ENCODE data around the gene GSC2.

DNA sequence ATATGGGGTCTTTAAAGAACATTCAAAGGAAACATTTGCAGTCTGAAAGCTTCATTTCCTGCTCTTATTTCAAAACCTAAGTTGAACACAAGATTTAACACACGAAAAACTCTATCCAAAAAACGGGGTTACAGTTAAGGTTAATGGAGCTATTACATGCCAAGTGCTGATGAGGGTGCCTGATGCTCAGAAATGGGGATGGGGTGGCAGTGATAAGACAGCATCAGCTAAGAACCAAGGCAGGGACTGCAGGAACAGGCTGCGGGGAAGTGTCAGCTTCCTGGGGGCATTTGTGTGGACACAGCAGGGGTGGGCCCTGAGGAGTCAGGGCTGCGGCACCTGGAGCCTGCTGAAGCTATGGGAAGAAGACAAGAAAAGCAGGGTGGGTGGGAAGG is 40.0 kb downstream of the GSC2 start:
- TF ChIP-seq, protein P1, sequence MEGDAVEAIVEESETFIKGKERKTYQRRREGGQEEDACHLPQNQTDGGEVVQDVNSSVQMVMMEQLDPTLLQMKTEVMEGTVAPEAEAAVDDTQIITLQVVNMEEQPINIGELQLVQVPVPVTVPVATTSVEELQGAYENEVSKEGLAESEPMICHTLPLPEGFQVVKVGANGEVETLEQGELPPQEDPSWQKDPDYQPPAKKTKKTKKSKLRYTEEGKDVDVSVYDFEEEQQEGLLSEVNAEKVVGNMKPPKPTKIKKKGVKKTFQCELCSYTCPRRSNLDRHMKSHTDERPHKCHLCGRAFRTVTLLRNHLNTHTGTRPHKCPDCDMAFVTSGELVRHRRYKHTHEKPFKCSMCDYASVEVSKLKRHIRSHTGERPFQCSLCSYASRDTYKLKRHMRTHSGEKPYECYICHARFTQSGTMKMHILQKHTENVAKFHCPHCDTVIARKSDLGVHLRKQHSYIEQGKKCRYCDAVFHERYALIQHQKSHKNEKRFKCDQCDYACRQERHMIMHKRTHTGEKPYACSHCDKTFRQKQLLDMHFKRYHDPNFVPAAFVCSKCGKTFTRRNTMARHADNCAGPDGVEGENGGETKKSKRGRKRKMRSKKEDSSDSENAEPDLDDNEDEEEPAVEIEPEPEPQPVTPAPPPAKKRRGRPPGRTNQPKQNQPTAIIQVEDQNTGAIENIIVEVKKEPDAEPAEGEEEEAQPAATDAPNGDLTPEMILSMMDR (IDR thresholded peaks at IDR 0.05; ENCODE audit: insufficient read depth, low read depth, low read length) = no peak
- no peak for TF ChIP-seq EZH2 (IDR thresholded peaks at IDR 0.05; ENCODE audit: insufficient read depth, low read length)
